ENCODE measurements around the gene FMNL1.
A peak's percentile ranks its signal among the peaks of the same experiment; 100 is the strongest.

Gene FMNL1

GRCh38 chr17:45237686-45238085 lies 16.0 kb downstream of the FMNL1 start:
- Histone ChIP-seq H3K4me3 (ENCODE audit: low read depth, low read length) (no peak overlapping the region), H3K36me3 (ENCODE audit: control insufficient read depth, insufficient read depth, low read length) (no peaks in the 10 kb centered on the region), H3K9me3 (ENCODE audit: control insufficient read depth, insufficient read depth, low read depth, low read length) (no peaks in the 10 kb centered on the region), H3K4me1 (ENCODE audit: control insufficient read depth, insufficient read depth, low read length) (peaks cover 19% of the 10 kb centered on the region), H3K27ac (ENCODE audit: low read depth, low read length) (no peak overlapping the region), H3K9ac (ENCODE audit: low read length) (no peak overlapping the region), H3K27me3 (ENCODE audit: control insufficient read depth, insufficient read depth, low read length) (peaks cover 50% of the 10 kb centered on the region)

DNA sequence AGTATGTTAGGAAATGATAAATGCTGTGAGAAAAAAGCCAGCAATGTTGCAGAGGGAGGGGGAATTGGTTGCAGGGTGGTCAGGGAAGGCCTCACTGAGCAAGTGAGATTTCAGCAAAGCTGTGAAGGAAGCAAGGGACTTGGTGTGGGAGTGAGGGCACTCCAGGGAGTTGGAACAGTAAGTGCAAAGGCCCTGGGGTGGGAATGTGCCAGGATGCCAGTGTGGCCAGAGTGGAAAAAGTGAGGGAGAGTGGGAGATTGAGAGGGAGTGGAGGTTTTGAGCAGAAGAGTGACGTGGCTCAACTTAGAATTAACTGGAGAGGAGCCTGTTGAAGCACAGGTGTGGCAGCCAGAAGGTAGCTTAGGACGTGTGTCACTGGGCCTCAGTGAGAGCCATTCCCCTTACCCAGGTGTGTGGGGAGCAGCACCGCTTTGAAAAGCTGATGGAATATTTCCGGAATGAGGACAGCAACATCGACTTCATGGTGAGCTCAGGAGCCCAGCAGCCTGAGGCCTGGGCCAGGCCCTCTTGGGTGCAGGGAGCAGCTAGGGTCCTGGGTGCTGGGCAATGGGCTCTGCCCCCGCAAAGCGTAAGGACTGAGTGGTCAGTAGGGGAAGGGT lies 16.6 kb downstream of the FMNL1 start:
- Histone ChIP-seq H3K4me1 (ENCODE audit: control insufficient read depth, insufficient read depth, low read length) (peaks cover 19% of the 10 kb centered on the region), H3K9ac (ENCODE audit: low read length) (no peak overlapping the region), H3K4me3 (ENCODE audit: low read depth, low read length) (no peak overlapping the region), H3K27ac (ENCODE audit: low read depth, low read length) (no peak overlapping the region), H3K9me3 (ENCODE audit: control insufficient read depth, insufficient read depth, low read depth, low read length) (no peaks in the 10 kb centered on the region), H3K36me3 (ENCODE audit: control insufficient read depth, insufficient read depth, low read length) (no peaks in the 10 kb centered on the region), H3K27me3 (ENCODE audit: control insufficient read depth, insufficient read depth, low read length) (peaks cover 54% of the 10 kb centered on the region)

DNA sequence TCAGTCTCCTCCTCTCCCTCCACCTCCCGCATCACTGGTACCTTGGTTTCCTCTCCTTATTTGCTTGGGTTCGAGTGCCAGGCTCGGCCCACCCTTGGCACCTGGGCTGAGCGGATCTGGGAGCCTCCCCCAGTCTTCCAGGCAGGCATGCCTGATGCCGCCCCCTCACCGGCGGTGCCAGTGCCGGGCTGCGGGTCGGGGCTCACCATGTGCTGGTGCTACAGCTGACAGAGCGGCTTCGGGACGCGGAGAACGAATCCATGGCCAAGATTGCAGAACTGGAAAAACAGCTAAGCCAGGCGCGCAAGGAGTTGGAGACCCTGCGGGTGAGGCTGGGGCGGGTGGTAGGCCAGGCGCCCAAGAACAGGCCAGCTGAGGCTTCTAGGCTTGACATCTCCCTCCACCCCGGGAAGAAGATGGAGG lies 19.2 kb downstream of the FMNL1 start:
- Histone ChIP-seq H3K27ac (ENCODE audit: low read depth, low read length) (no peak overlapping the region), H3K36me3 (ENCODE audit: control insufficient read depth, insufficient read depth, low read length) (no peaks in the 10 kb centered on the region; the same call in 1 of the 2 replicates), H3K27me3 (ENCODE audit: control insufficient read depth, insufficient read depth, low read length) (peaks cover 59% of the 10 kb centered on the region), H3K4me3 (ENCODE audit: low read depth, low read length) (peak overlapping the region; percentile 76), H3K4me1 (ENCODE audit: control insufficient read depth, insufficient read depth, low read length) (peaks cover 16% of the 10 kb centered on the region), H3K9me3 (ENCODE audit: control insufficient read depth, insufficient read depth, low read depth, low read length) (no peaks in the 10 kb centered on the region), H3K9ac (ENCODE audit: low read length) (no peak overlapping the region)

- no peak overlapping the region for H3K9ac ChIP-seq (ENCODE audit: low read length)
Observed at GRCh38 chr17:45241328-45242028, 19.8 kb downstream of the FMNL1 start.

DNA sequence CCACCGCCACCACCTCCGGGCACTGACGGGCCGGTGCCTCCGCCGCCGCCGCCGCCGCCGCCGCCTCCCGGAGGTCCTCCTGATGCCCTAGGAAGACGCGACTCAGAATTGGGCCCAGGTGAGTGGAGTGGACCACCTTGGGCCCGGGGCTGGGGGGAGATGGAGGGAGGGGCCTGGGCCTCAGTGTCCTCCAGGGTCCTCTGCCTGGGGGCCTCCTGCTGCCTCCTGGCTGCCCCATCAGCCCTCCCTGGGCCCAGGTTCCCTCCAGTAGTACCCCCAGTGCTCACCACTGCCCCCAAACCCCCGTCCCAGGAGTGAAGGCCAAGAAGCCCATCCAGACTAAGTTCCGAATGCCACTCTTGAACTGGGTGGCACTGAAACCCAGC lies 20.3 kb downstream of the FMNL1 start:
- no peaks in the 10 kb centered on the region; the same call in 1 of the 2 replicates for H3K36me3 ChIP-seq (ENCODE audit: control insufficient read depth, insufficient read depth, low read length)
- no peak overlapping the region for H3K27ac ChIP-seq (ENCODE audit: low read depth, low read length)
- H3K4me1 ChIP-seq (ENCODE audit: control insufficient read depth, insufficient read depth, low read length), result peaks cover 20% of the 10 kb centered on the region
- H3K9me3 ChIP-seq (ENCODE audit: control insufficient read depth, insufficient read depth, low read depth, low read length), result no peaks in the 10 kb centered on the region
- peaks cover 66% of the 10 kb centered on the region for H3K27me3 ChIP-seq (ENCODE audit: control insufficient read depth, insufficient read depth, low read length)
- H3K4me3 ChIP-seq (ENCODE audit: low read depth, low read length), result no peak overlapping the region
- H3K9ac ChIP-seq (ENCODE audit: low read length), result no peak overlapping the region

More at GRCh38 chr17:45241328-45242028, 19.8 kb downstream of the FMNL1 start:
- Histone ChIP-seq H3K36me3 (ENCODE audit: control insufficient read depth, insufficient read depth, low read length) (no peaks in the 10 kb centered on the region; the same call in 1 of the 2 replicates), H3K27me3 (ENCODE audit: control insufficient read depth, insufficient read depth, low read length) (peaks cover 64% of the 10 kb centered on the region), H3K4me1 (ENCODE audit: control insufficient read depth, insufficient read depth, low read length) (peaks cover 17% of the 10 kb centered on the region), H3K9me3 (ENCODE audit: control insufficient read depth, insufficient read depth, low read depth, low read length) (no peaks in the 10 kb centered on the region), H3K27ac (ENCODE audit: low read depth, low read length) (no peak overlapping the region), H3K4me3 (ENCODE audit: low read depth, low read length) (peak overlapping the region; percentile 76)

DNA sequence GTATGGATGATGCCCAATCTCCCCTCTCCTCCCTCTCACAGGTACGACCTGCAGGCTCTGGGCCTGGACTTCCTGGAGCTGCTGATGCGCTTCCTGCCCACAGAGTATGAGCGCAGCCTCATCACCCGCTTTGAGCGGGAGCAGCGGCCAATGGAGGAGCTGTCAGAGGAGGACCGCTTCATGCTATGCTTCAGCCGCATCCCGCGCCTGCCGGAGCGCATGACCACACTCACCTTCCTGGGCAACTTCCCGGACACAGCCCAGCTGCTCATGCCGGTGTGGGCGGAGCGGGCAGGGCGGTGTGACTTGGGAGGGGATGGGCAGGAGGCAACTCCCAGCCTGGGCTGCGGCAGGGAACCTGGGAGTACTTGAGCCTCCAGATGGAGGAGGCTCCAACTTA lies 22.1 kb downstream of the FMNL1 start:
- H3K27ac ChIP-seq (ENCODE audit: low read depth, low read length), result no peak overlapping the region
- peaks cover 55% of the 10 kb centered on the region for H3K27me3 ChIP-seq (ENCODE audit: control insufficient read depth, insufficient read depth, low read length)
- H3K9me3 ChIP-seq (ENCODE audit: control insufficient read depth, insufficient read depth, low read depth, low read length), result no peaks in the 10 kb centered on the region
- peaks cover 24% of the 10 kb centered on the region for H3K4me1 ChIP-seq (ENCODE audit: control insufficient read depth, insufficient read depth, low read length)
- no peak overlapping the region for H3K9ac ChIP-seq (ENCODE audit: low read length)
- no peak overlapping the region for H3K4me3 ChIP-seq (ENCODE audit: low read depth, low read length)
- H3K36me3 ChIP-seq (ENCODE audit: control insufficient read depth, insufficient read depth, low read length), result no peaks in the 10 kb centered on the region; the same call in 1 of the 2 replicates

DNA sequence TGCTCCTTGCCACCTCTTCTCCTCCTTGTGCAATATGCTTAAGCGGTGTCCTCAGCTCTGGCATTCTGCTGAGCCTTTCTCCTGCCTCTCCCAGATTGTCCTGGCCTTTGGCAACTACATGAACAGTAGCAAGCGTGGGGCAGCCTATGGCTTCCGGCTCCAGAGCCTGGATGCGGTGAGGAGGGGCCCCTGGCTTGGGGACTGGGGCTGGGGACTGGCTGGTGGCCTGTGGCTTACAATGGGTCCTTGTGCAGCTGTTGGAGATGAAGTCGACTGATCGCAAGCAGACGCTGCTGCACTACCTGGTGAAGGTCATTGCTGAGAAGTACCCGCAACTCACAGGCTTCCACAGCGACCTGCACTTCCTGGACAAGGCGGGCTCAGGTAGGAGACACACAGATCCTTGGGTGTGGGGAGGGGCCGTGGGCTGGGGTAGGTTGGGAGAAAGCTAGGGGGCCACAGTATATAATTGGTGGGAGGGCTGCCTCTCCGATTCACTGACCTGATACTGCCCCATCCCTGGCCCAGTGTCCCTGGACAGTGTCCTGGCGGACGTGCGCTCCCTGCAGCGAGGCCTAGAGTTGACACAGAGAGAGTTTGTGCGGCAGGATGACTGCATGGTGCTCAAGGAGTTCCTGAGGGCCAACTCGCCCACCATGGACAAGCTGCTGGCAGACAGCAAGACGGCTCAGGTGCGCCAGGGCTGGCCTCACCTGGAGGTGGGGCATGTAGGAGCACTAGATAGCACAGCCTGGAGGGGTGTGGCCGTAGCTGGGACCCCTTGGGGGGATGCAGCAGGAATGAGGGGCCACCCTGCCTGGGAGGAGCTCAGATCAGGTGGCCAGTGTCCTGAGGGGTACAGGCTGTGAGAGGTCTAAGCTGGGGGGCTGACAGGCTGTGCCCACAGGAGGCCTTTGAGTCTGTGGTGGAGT lies 23.3 kb downstream of the FMNL1 start:
- peaks cover 5% of the 10 kb centered on the region; the same call in 1 of the 2 replicates for H3K36me3 ChIP-seq (ENCODE audit: control insufficient read depth, insufficient read depth, low read length)
- no peak overlapping the region for H3K9ac ChIP-seq (ENCODE audit: low read length)
- H3K9me3 ChIP-seq (ENCODE audit: control insufficient read depth, insufficient read depth, low read depth, low read length), result no peaks in the 10 kb centered on the region
- no peak overlapping the region for H3K27ac ChIP-seq (ENCODE audit: low read depth, low read length)
- H3K4me1 ChIP-seq (ENCODE audit: control insufficient read depth, insufficient read depth, low read length), result peaks cover 26% of the 10 kb centered on the region
- peaks cover 43% of the 10 kb centered on the region for H3K27me3 ChIP-seq (ENCODE audit: control insufficient read depth, insufficient read depth, low read length)
- no peak overlapping the region for H3K4me3 ChIP-seq (ENCODE audit: low read depth, low read length)

DNA sequence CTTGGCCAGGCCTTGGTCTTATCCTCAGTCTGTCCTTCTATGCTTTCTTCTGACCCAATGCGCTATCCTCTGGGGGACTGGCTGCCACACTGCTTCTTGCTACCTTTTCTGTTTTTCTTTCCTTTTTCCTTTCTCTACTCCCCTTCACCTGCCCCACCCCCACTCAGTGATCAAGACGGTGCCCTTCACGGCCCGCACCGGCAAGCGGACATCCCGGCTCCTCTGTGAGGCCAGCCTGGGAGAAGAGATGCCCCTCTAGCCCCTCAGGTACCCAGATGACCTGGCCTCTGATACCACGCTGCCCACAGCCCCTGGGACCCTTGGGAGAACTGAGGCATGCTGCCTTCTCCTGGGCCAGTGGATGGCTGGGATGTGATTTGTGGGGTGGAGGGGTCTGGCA lies 24.7 kb downstream of the FMNL1 start:
- no peak overlapping the region for H3K27ac ChIP-seq (ENCODE audit: low read depth, low read length)
- H3K27me3 ChIP-seq (ENCODE audit: control insufficient read depth, insufficient read depth, low read length), result peaks cover 30% of the 10 kb centered on the region
- H3K4me3 ChIP-seq (ENCODE audit: low read depth, low read length), result peak overlapping the region; percentile 85
- peak overlapping the region; percentile 31 for H3K9ac ChIP-seq (ENCODE audit: low read length)
- peaks cover 17% of the 10 kb centered on the region for H3K4me1 ChIP-seq (ENCODE audit: control insufficient read depth, insufficient read depth, low read length)
- no peaks in the 10 kb centered on the region for H3K9me3 ChIP-seq (ENCODE audit: control insufficient read depth, insufficient read depth, low read depth, low read length)
- H3K36me3 ChIP-seq (ENCODE audit: control insufficient read depth, insufficient read depth, low read length), result peaks cover 5% of the 10 kb centered on the region; the same call in 1 of the 2 replicates

GRCh38 chr17:45246861-45247428 lies 25.3 kb downstream of the FMNL1 start:
- Histone ChIP-seq H3K27me3 (ENCODE audit: control insufficient read depth, insufficient read depth, low read length) (peaks cover 26% of the 10 kb centered on the region), H3K36me3 (ENCODE audit: control insufficient read depth, insufficient read depth, low read length) (peaks cover 5% of the 10 kb centered on the region; the same call in 1 of the 2 replicates), H3K27ac (ENCODE audit: low read depth, low read length) (no peak overlapping the region), H3K9me3 (ENCODE audit: control insufficient read depth, insufficient read depth, low read depth, low read length) (no peaks in the 10 kb centered on the region), H3K4me3 (ENCODE audit: low read depth, low read length) (peak overlapping the region; percentile 85), H3K9ac (ENCODE audit: low read length) (peak overlapping the region; percentile 34), H3K4me1 (ENCODE audit: control insufficient read depth, insufficient read depth, low read length) (peaks cover 17% of the 10 kb centered on the region)

GRCh38 chr17:45247429-45248131 lies 25.9 kb downstream of the FMNL1 start:
- Histone ChIP-seq H3K4me3 (ENCODE audit: low read depth, low read length) (peak overlapping the region; percentile 85), H3K36me3 (ENCODE audit: control insufficient read depth, insufficient read depth, low read length) (peaks cover 5% of the 10 kb centered on the region; the same call in 1 of the 2 replicates), H3K27me3 (ENCODE audit: control insufficient read depth, insufficient read depth, low read length) (peaks cover 20% of the 10 kb centered on the region), H3K9me3 (ENCODE audit: control insufficient read depth, insufficient read depth, low read depth, low read length) (no peaks in the 10 kb centered on the region), H3K27ac (ENCODE audit: low read depth, low read length) (peak overlapping the region; percentile 85), H3K9ac (ENCODE audit: low read length) (peak overlapping the region; percentile 71), H3K4me1 (ENCODE audit: control insufficient read depth, insufficient read depth, low read length) (peaks cover 14% of the 10 kb centered on the region)

Data from HUES6 (cell line).